Fibroblast of lung (primary cell): ENCODE results near the gene IL1RAPL2.

Source experiments
- CTCF ChIP-seq, 2 donors: IDR thresholded peaks in 1 of 2; conservative IDR thresholded peaks in 1 of 2; 1 replicate in 1 of 2; 2 replicates in 1 of 2; pipeline ENCODE4 v1.5.1; 2011 to 2012; ENCODE audit warnings: low read length in 2 of 2, control low read depth in 1 of 2, inconsistent platforms in 1 of 2, low read depth in 1 of 2, mild to moderate bottlenecking in 1 of 2
- EZH2 ChIP-seq: IDR thresholded peaks from 2 replicates; pipeline ENCODE4 v1.5.1; 2012; ENCODE audit warnings: low read length, control low read depth, mild to moderate bottlenecking; ENCODE audit errors: missing control alignments

GRCh38 chrX:105609530-105609929 is 1043.5 kb downstream of the IL1RAPL2 start:
- TF ChIP-seq EZH2, result no peak
- TF ChIP-seq CTCF (conservative IDR thresholded peaks at IDR 0.05 in 1 of 2, IDR thresholded peaks at IDR 0.05 in 1 of 2; ENCODE audit: low read depth in 1 of 2, low read length in 2 of 2), result no peak
